ENCODE measurements around the gene MINDY2. TPM values are rescaled to one million over a fixed set of nuclear protein-coding genes. Genes with fewer than 3 reads are reported as not detected.

MINDY2 gene
- total RNA-seq, 6 experiments from 2014 or later, result 4.2 to 8.8 (median 5.5) TPM

DNA sequence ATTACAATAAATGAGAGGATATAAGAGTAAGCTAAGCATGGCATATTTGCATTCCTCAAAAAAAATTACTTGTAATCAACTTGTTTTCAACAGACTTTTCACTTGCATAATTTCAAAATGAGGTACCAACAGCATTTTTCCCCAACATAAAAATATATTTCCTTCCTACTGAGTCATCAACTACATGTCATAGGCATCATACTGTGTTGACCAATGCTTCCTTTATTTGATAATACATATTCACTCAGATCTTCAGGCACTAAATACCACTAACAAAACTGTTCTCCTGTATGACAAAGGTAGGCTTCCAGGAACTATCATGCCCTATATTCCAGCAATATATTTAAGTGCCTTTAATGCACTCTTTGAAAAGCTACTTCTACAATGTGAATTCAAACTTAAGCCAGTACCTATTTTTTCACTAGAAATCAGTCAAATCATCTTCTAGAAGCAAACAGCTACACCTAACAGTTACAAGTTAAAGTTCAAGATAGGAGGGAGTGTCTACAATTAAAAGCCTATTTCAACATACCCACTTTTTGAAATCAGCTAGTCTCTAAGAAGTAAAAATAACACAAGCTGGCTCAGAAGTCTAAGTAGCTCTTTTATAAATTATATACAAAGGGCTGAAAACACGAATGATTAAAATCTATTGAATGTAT is 32.9 kb upstream of the MINDY2 start:
- Histone ChIP-seq H3K4me3 (no peak overlapping the region), H3K4me1 (peaks cover 0 to 38% (median 4%) of the 10 kb centered on the region in 4 donors), H3K36me3 (no peaks in the 10 kb centered on the region), H3K9me3 (no peaks in the 10 kb centered on the region), H3K27me3 (no peaks in the 10 kb centered on the region), H3K27ac (no peak overlapping the region)
- TF ChIP-seq CTCF (IDR thresholded peaks at IDR 0.05), result no peak
- no peak for TF ChIP-seq POLR2A (IDR thresholded peaks at IDR 0.05)
- ATAC-seq, result peak in 2 of 4 donors; percentile 45 to 48
- intact Hi-C loops (cut with DNase I), result no loop called here
- WGBS (ENCODE audit: insufficient coverage, low coverage, low lambda C conversion rate, missing lambda C conversion rate), result 29% methylated on average over 1 of the region's 1 CpG
- DNase-seq, result no peak

GRCh38 chr15:58740436-58740835 is 30.7 kb upstream of the MINDY2 start:
- 93% methylated on average over 4 of the region's 4 CpGs for WGBS (ENCODE audit: insufficient coverage, low coverage, low lambda C conversion rate, missing lambda C conversion rate)
- Histone ChIP-seq H3K9me3 (no peaks in the 10 kb centered on the region), H3K36me3 (no peaks in the 10 kb centered on the region), H3K4me3 (no peak overlapping the region), H3K27ac (no peak overlapping the region), H3K27me3 (no peaks in the 10 kb centered on the region), H3K4me1 (peaks cover 0 to 31% (median 6%) of the 10 kb centered on the region in 4 donors)
- TF ChIP-seq POLR2A (IDR thresholded peaks at IDR 0.05), result no peak
- TF ChIP-seq CTCF (IDR thresholded peaks at IDR 0.05), result no peak
- intact Hi-C loops (cut with DNase I), result no loop called here
- no peak for DNase-seq
- ATAC-seq, result no peak

DNA sequence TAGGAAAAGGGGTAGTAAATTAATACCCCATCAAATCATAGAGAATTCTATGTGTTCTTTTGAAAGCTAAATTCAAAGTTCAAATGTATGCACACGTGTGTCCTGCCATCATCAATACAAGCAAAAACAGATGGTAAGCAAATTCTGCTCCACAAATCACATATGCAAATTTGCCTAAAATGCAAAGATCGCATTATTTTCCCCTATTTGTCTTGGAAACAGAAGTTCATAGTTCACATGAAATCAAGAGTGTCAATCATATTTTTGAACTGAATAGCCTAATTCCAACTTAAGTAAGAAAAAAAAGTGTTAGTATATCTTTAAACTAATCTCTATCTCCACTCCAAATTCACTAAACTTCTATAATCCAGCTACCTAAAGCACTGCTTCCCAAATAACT is 30.1 kb upstream of the MINDY2 start:
- DNase-seq (no peak), ATAC-seq (no peak)
- WGBS (ENCODE audit: insufficient coverage, low coverage, low lambda C conversion rate, missing lambda C conversion rate), result 66% methylated on average over 2 of the region's 2 CpGs
- H3K36me3 ChIP-seq, result no peaks in the 10 kb centered on the region
- H3K4me1 ChIP-seq, result peaks cover 0 to 32% (median 6%) of the 10 kb centered on the region in 4 donors
- no peak overlapping the region for H3K4me3 ChIP-seq
- TF ChIP-seq CTCF (IDR thresholded peaks at IDR 0.05) (no peak), POLR2A (IDR thresholded peaks at IDR 0.05) (no peak)
- no peaks in the 10 kb centered on the region for H3K27me3 ChIP-seq
- intact Hi-C loops (cut with DNase I), result no loop called here
- no peaks in the 10 kb centered on the region for H3K9me3 ChIP-seq
- H3K27ac ChIP-seq, result no peak overlapping the region

DNA sequence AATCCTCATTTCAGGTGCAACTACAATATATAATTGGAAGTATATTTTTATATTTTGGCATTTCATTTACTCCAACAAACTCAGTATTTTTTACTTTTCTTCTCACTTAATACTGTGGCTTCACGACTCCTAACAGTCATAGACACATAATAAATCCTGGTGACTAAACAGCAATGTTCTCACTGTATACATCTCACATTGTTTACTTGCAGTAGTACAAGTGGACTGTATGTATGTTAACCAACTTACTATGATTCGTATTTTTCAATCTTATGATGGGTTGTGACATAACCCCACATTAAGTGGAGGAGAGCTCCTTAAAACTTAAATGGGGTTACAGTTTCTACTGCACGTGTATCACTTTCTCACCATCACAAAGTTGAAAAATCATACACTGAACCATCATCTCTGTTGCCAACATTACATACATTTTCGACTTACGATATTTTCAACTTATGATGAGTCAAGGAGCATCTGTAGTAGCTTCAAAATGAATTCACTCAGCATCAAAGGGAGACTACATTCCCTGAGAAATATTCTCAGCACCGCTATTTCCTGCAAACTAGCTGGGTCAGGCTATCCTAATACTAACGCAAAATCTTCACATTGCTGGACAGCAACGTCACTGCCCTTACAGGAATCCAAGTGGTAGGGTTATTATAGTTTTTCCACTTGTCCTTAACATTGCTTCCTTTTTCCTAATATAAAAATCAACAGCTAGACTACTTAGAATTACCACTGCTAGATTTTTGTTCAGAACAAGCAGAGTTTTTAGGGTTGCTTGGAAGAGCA is 28.9 kb upstream of the MINDY2 start:
- DNase-seq, result no peak
- Histone ChIP-seq H3K4me3 (no peak overlapping the region), H3K27ac (peak overlapping the region in 1 of 3 donors; percentile 61), H3K27me3 (no peaks in the 10 kb centered on the region), H3K4me1 (peaks cover 0 to 44% (median 12%) of the 10 kb centered on the region in 4 donors), H3K9me3 (no peaks in the 10 kb centered on the region), H3K36me3 (no peaks in the 10 kb centered on the region)
- intact Hi-C loops (cut with DNase I), result no loop called here
- WGBS (ENCODE audit: insufficient coverage, low coverage, low lambda C conversion rate, missing lambda C conversion rate), result 76% methylated on average over 8 of the region's 8 CpGs
- ATAC-seq, result peak; percentile 44 to 67 (median 60)
- no peak for TF ChIP-seq POLR2A (IDR thresholded peaks at IDR 0.05)
- no peak for TF ChIP-seq CTCF (IDR thresholded peaks at IDR 0.05)

Data from right lobe of liver (tissue), 6 donors.